ENCODE results near the gene DLGAP1. TPM values are rescaled to one million over a fixed set of nuclear protein-coding genes. Genes with fewer than 3 reads are reported as not detected.

Gene DLGAP1
- total RNA-seq, 1 donor from 2014 or later: 11.5 TPM

DNA sequence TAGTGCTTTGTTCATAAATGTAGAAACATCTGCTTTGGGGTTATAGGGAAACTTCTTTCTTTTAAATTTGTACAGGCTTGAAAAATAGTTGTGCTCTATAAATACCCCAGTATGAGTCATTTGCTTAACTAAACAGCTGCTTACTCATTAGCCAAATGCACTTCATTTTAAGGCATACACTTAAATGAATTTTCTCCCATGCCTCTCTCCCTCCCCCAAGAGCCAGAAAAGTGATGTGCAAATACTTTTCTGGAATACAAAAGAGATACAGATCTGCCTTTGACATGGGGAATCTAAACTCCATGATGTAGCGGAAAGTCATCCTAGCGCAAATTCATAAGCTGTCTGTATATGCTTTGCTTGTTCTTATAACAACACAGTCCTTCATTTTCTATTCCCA, 469.4 kb downstream of the DLGAP1 start:
- Mint-ChIP-seq H3K4me3 (no peak overlapping the region), H3K36me3 (ENCODE audit: low read depth) (peaks cover 3% of the 10 kb centered on the region), H3K27ac (ENCODE audit: unreplicated experiment) (no peak overlapping the region), H3K27me3 (ENCODE audit: low read depth) (no peaks in the 10 kb centered on the region), H3K4me1 (peaks cover 20% of the 10 kb centered on the region), H3K9me3 (peaks cover 3% of the 10 kb centered on the region)
- TF ChIP-seq, protein P1, sequence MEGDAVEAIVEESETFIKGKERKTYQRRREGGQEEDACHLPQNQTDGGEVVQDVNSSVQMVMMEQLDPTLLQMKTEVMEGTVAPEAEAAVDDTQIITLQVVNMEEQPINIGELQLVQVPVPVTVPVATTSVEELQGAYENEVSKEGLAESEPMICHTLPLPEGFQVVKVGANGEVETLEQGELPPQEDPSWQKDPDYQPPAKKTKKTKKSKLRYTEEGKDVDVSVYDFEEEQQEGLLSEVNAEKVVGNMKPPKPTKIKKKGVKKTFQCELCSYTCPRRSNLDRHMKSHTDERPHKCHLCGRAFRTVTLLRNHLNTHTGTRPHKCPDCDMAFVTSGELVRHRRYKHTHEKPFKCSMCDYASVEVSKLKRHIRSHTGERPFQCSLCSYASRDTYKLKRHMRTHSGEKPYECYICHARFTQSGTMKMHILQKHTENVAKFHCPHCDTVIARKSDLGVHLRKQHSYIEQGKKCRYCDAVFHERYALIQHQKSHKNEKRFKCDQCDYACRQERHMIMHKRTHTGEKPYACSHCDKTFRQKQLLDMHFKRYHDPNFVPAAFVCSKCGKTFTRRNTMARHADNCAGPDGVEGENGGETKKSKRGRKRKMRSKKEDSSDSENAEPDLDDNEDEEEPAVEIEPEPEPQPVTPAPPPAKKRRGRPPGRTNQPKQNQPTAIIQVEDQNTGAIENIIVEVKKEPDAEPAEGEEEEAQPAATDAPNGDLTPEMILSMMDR (conservative IDR thresholded peaks at IDR 0.05): no peak
- DNase-seq (ENCODE audit: low read depth, low spot score): no peak

DNA sequence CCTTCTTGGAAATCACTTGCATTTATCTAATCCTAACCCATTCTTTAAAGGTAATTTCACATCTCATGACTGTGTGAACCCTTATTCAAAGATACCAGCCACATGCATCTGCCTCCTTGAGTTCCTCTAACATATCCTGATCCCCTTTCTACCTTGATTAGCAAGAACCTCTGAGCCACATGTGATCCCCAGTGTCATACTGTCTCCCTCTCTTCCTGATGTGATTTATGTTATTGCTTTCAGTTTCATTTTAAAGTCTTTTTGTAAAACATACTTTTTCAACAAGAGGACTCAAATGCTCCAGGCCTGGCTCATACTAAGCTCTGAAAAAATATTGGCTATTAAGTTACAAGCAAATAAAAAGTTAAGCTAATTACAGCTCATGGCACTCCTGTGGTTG, 470.1 kb downstream of the DLGAP1 start:
- H3K4me3 Mint-ChIP-seq: no peak overlapping the region
- TF ChIP-seq, protein P1 (conservative IDR thresholded peaks at IDR 0.05): no peak
- no peak for DNase-seq (ENCODE audit: low read depth, low spot score)
- peaks cover 20% of the 10 kb centered on the region for H3K4me1 Mint-ChIP-seq
- H3K9me3 Mint-ChIP-seq: peaks cover 5% of the 10 kb centered on the region
- no peaks in the 10 kb centered on the region for H3K27me3 Mint-ChIP-seq (ENCODE audit: low read depth)
- peaks cover 3% of the 10 kb centered on the region for H3K36me3 Mint-ChIP-seq (ENCODE audit: low read depth)
- H3K27ac Mint-ChIP-seq (ENCODE audit: unreplicated experiment): no peak overlapping the region

DNA sequence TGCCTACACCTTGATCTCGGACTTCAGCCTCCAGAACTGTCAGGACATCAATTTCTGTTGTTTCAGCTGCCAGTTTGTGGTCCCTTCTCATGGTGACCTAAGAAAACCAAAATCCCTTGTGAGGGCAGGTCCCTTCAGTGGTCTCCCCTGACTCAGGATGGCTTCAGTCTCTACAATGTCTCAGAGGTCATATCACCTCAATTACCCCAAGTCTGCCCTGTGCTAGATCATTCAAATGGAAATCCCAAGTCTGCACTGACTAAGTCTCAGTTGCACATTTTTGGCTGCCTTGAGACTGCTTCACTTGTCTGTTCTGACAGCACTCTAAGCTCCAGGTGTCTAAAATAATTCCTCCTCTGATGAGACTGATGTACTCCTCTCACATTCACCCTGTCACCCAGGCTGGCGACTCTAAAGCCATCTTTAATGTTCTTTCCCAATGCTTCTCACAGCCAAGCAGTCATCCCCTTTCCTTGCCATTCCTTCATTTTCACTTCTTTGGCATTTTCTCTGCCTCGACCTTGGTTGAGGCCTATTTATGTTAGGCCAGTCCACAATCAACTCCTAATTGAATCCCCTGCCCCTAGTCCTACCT, 470.8 kb downstream of the DLGAP1 start:
- no peaks in the 10 kb centered on the region for H3K27me3 Mint-ChIP-seq (ENCODE audit: low read depth)
- H3K4me3 Mint-ChIP-seq: no peak overlapping the region
- peaks cover 7% of the 10 kb centered on the region for H3K9me3 Mint-ChIP-seq
- H3K4me1 Mint-ChIP-seq: peaks cover 20% of the 10 kb centered on the region
- H3K27ac Mint-ChIP-seq (ENCODE audit: unreplicated experiment): no peak overlapping the region
- peaks cover 5% of the 10 kb centered on the region for H3K36me3 Mint-ChIP-seq (ENCODE audit: low read depth)
- no peak for DNase-seq (ENCODE audit: low read depth, low spot score)
- TF ChIP-seq, protein P1 (conservative IDR thresholded peaks at IDR 0.05): no peak

DNA sequence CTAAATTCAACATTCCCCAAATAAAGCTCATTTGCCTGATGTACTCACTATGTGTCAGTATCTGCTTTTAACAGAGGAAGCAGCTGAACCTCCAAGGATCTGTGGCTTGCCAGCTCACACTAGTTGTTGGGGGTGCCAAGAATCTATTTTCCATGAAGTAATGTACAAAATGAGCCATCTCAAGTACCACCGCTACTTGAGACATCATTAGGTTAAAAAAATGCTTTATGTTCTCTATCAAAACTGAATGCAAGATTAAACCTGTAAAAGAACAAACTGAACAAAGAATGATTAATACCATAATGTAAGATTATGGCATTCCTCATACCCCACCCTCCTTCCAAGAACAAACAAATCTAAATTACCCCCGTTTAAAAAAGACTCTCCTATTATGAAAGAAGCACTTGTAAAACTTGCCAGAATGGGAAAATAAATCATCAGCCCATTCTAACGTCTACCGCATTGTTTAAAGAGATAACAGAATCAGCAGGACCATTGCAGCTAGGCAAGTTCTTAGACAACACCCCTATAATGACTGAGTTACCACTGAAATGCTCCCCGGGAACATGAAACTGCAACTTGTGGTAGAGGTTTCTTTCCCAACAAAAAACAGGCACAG, 471.6 kb downstream of the DLGAP1 start:
- no peak for DNase-seq (ENCODE audit: low read depth, low spot score)
- TF ChIP-seq, protein P1 (conservative IDR thresholded peaks at IDR 0.05): no peak
- Mint-ChIP-seq H3K27me3 (ENCODE audit: low read depth) (no peaks in the 10 kb centered on the region), H3K4me3 (no peak overlapping the region), H3K9me3 (peaks cover 8% of the 10 kb centered on the region), H3K27ac (ENCODE audit: unreplicated experiment) (no peak overlapping the region), H3K36me3 (ENCODE audit: low read depth) (peaks cover 9% of the 10 kb centered on the region), H3K4me1 (peaks cover 20% of the 10 kb centered on the region)

DNA sequence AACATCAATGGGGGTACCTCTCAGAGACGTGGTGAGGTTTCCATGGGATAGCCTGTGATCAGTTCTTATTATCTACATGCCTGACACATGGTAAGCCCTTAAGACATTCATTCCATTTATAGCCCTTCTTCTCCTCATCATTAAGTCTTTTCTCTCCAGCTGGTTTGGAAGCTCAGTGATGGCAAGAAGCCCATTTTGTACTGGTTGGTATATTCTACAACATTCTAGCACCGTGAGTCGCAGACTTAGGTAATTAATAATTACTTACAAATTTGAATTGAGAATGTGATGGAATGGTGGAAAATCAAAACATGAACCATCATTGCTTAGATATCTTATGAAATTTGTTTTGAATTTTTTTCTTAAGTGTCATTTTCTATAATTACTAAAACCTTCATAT, 472.6 kb downstream of the DLGAP1 start:
- DNase-seq (ENCODE audit: low read depth, low spot score): no peak
- no peaks in the 10 kb centered on the region for H3K27me3 Mint-ChIP-seq (ENCODE audit: low read depth)
- H3K27ac Mint-ChIP-seq (ENCODE audit: unreplicated experiment): no peak overlapping the region
- TF ChIP-seq, protein P1 (conservative IDR thresholded peaks at IDR 0.05): no peak
- no peak overlapping the region for H3K4me3 Mint-ChIP-seq
- peaks cover 20% of the 10 kb centered on the region for H3K4me1 Mint-ChIP-seq
- peaks cover 12% of the 10 kb centered on the region for H3K36me3 Mint-ChIP-seq (ENCODE audit: low read depth)
- peaks cover 10% of the 10 kb centered on the region for H3K9me3 Mint-ChIP-seq
